Endometrium (tissue), 2 donors: ENCODE measurements around the gene NUBPL.
"Not testable (repeated sequence)": the region's sequence is repeated elsewhere in the genome, so short reads cannot be mapped to it uniquely, and the experiment has no call there.

Experiments
- FAIRE-seq: peaks from 2 replicates; lab custom pipeline; 2012; peaks lifted over from hg19 to GRCh38; lab: Jason Lieb, UNC
- donor health status: control.
- donor health status: control.

The NUBPL gene

GRCh38 chr14:31677630-31678029, 116.4 kb downstream of the NUBPL start:
- FAIRE-seq, result no peak

GRCh38 chr14:31678421-31679249, 117.4 kb downstream of the NUBPL start:
- FAIRE-seq, result no peak

GRCh38 chr14:31682768-31683167, 121.6 kb downstream of the NUBPL start:
- FAIRE-seq, result no peak

- no peak for FAIRE-seq
These were observed 126.5 kb downstream of the NUBPL start for GRCh38 chr14:31687726-31688125.

- FAIRE-seq, result no peak
These were observed 128.9 kb downstream of the NUBPL start for GRCh38 chr14:31690056-31690455.

- no peak for FAIRE-seq
These were observed 131.2 kb downstream of the NUBPL start for GRCh38 chr14:31692376-31692781.

- no peak for FAIRE-seq
These were observed 135.2 kb downstream of the NUBPL start for GRCh38 chr14:31696378-31696777.

- no peak for FAIRE-seq
These were observed 138.6 kb downstream of the NUBPL start for GRCh38 chr14:31699809-31700208.

GRCh38 chr14:31700282-31701074, 139.3 kb downstream of the NUBPL start:
- FAIRE-seq, result no peak

GRCh38 chr14:31702130-31702529, 140.9 kb downstream of the NUBPL start:
- no peak for FAIRE-seq

- FAIRE-seq, result no peak
These were observed 141.9 kb downstream of the NUBPL start for GRCh38 chr14:31703056-31703455.

- no peak for FAIRE-seq
These were observed 144.5 kb downstream of the NUBPL start for GRCh38 chr14:31705731-31706130.

GRCh38 chr14:31708661-31709060, 147.5 kb downstream of the NUBPL start:
- FAIRE-seq, result not testable (repeated sequence)

- FAIRE-seq, result no peak
These were observed 151.3 kb downstream of the NUBPL start for GRCh38 chr14:31712244-31713127.

- FAIRE-seq, result no peak
These were observed 155.0 kb downstream of the NUBPL start for GRCh38 chr14:31716208-31716607.

GRCh38 chr14:31717294-31718085, 156.3 kb downstream of the NUBPL start:
- FAIRE-seq, result no peak

- FAIRE-seq, result no peak
These were observed 157.4 kb downstream of the NUBPL start for GRCh38 chr14:31718585-31718984.

- no peak for FAIRE-seq
These were observed 157.8 kb downstream of the NUBPL start for GRCh38 chr14:31718985-31719384.

GRCh38 chr14:31726337-31726736, 165.1 kb downstream of the NUBPL start:
- no peak for FAIRE-seq

- no peak for FAIRE-seq
These were observed 166.6 kb downstream of the NUBPL start for GRCh38 chr14:31727797-31728196.

GRCh38 chr14:31740688-31741087, 179.5 kb downstream of the NUBPL start:
- FAIRE-seq, result no peak
